Heart right ventricle (tissue), 16 donors: Measurements from ENCODE around the gene ABHD15. TPM values are rescaled to one million over a fixed set of nuclear protein-coding genes. Genes with fewer than 3 reads are reported as not detected.

ENCODE experiments used
- ATAC-seq, 8 donors: fragments of 200-7000 bp; cut with Tn5 transposase; one replicate each; pipeline ENCODE4 v1.9.1; 2020; ENCODE audit warnings: mild to moderate bottlenecking in 8 of 8, moderate library complexity in 8 of 8, moderate number of reproducible peaks in 1 of 8
- DNase-seq, 2 donors: peaks; one replicate each; pipeline ENCODE4 v3.0.0-alpha.2; 2020
- H3K27ac ChIP-seq, 10 donors: fragments of 200-600 bp; sonication (generic) in 2 of 10; one replicate each; pipeline versions ENCODE4 v1.5.0 to v1.8.0; 2020 to 2022; ENCODE audit warnings: mild to moderate bottlenecking in 3 of 10
- H3K27me3 ChIP-seq, 7 donors: fragments of 200-600 bp; one replicate each; pipeline ENCODE4 v1.8.0; 2021 to 2022; ENCODE audit warnings: mild to moderate bottlenecking in 2 of 7
- H3K36me3 ChIP-seq, 9 donors: fragments of 200-600 bp; sonication (generic) in 1 of 9; one replicate each; pipeline versions ENCODE4 v1.5.0 to v1.8.0; 2020 to 2022; ENCODE audit warnings: mild to moderate bottlenecking in 2 of 9
- H3K4me1 ChIP-seq, 9 donors: fragments of 200-600 bp; sonication (generic) in 1 of 9; one replicate each; pipeline versions ENCODE4 v1.5.0 to v1.8.0; 2020 to 2022; ENCODE audit warnings: mild to moderate bottlenecking in 4 of 9
- H3K4me3 ChIP-seq, 10 donors: fragments of 200-600 bp; sonication (generic) in 2 of 10; one replicate each; pipeline versions ENCODE4 v1.5.0 to v1.8.0; 2020 to 2022; ENCODE audit warnings: mild to moderate bottlenecking in 7 of 10, moderate library complexity in 2 of 10
- H3K9me3 ChIP-seq, 11 donors: fragments of 200-600 bp in 10 of 11; sonication (generic) in 2 of 11; one replicate each; pipeline versions ENCODE4 v1.5.0 to v1.8.0; 2013 to 2022; ENCODE audit warnings: mild to moderate bottlenecking in 2 of 11, control low read depth in 1 of 11, moderate library complexity in 1 of 11
- CTCF ChIP-seq, 9 donors: fragments of 200-600 bp; sonication (generic) in 2 of 9; IDR thresholded peaks; one replicate each; pipeline versions ENCODE4 v1.5.0 to v1.8.0; 2021 to 2022; ENCODE audit warnings: antibody characterized with exemption in 9 of 9, mild to moderate bottlenecking in 5 of 9, moderate library complexity in 1 of 9
- WGBS, 2 donors: extraction: QIAGEN DNeasy Blood & Tissue Kit; methylation state at CpG; one replicate each; pipeline ENCODE4 v1.1.7; 2013; ENCODE audit warnings: inconsistent platforms in 1 of 2; 5-methylcytosine and 5-hydroxymethylcytosine counted together
- intact Hi-C, 10 donors: fragments of 100-400 bp; cut with DNase I; formaldehyde crosslinking; loops; one replicate each; pipeline versions ENCODE4 v1.11.1 to v1.14.2; 2022
- polyA plus RNA-seq, 2 donors: library from polyadenylated mRNA; stranded (reverse); fragments of 200-250 nt; gene quantifications; one replicate each; pipeline ENCODE4 v1.2.3, GENCODE V29; 2013
- total RNA-seq, 10 donors: library from RNA; stranded (reverse); fragmentation: NEBNext Ultra II Directional in 3 of 10; extraction: Animal tissue kit (Norgen Biotek cat#: 25700) in 3 of 10; gene quantifications; one replicate each; pipeline versions ENCODE4 v1.2.1 to v1.2.4, GENCODE V29; 2021 to 2023
- donor health status: Arrhythmogenic right ventricular cardiomyopathy.
- donor health status: ischemic (EF 13 %, LVEDD 7.1; RV severe dilation, severe dysfunction).
- donor health status: healthy with polysubstance abuse.
- donor health status: DM: no; HTN: yes; CAD: no.
- donor health status: DM: no; HTN: no; CAD: no.
- donor health status: ischemic (EF 25% LVEDD 6.9; RV normal size, moderate dysfunction).
- donor health status: ischemic (EF 25% LVEDD 5.7; RV mildly dilated, moderate dysfunction).
- donor health status: healthy.
- donor health status: DM: yes; HTN: yes; CAD: no.
- donor health status: Ischemic cardiomyopathy.
- donor health status: ischemic (EF 35%, LVEDD 5.7; RV mildly dilated, moderate dysfunction).
- donor health status: nonischemic (EF 11% LVEDD 7.7; RV severe dilation, severe dysfunction).
- donor health status: DM: yes; HTN: yes; CAD: no.
- donor health status: PGD.
- donor health status: ischemic (EF 29% LVEDD 5.4; RV normal size, mild dysfunction).
- donor health status: nonischemic (EF 23%, LVEDD 6.1; RV moderate dilation, normal function).

Gene ABHD15
- total and polyA plus RNA-seq, 12 donors: 3.5 to 9.0 (median 5.6) TPM

- Histone ChIP-seq H3K27me3 (no peaks in the 10 kb centered on the region), H3K9me3 (no peaks in the 10 kb centered on the region), H3K4me1 (peaks cover 10 to 84% (median 60%) of the 10 kb centered on the region in 9 donors), H3K4me3 (peak overlapping the region; percentile 16 to 95 (median 45)), H3K27ac (peak overlapping the region; percentile 77 to 96 (median 90)), H3K36me3 (peaks cover 0 to 35% (median 15%) of the 10 kb centered on the region in 9 donors)
- 64 to 69% methylated on average over 8 of the region's 8 CpGs for WGBS, 2 donors
- ATAC-seq (peak in 7 of 8 donors; percentile 2 to 71 (median 41)), DNase-seq (peak; percentile 50 to 72)
- TF ChIP-seq CTCF (IDR thresholded peaks at IDR 0.05): peak in 4 of 9 donors; percentile 12 to 42 (median 38)
- intact Hi-C loops: no loop called here
Measured at GRCh38 chr17:29585080-29585751, 18.4 kb upstream of the ABHD15 start.

- ATAC-seq (peak in 7 of 8 donors; percentile 22 to 65 (median 38)), DNase-seq (peak; percentile 41 to 58)
- Histone ChIP-seq H3K27ac (peak overlapping the region; percentile 77 to 96 (median 90)), H3K27me3 (no peaks in the 10 kb centered on the region), H3K36me3 (peaks cover 0 to 41% (median 15%) of the 10 kb centered on the region in 9 donors), H3K4me3 (peak overlapping the region in 9 of 10 donors; percentile 28 to 95 (median 47)), H3K9me3 (no peaks in the 10 kb centered on the region), H3K4me1 (peaks cover 10 to 82% (median 56%) of the 10 kb centered on the region in 9 donors)
- WGBS, 2 donors: 44 to 56% methylated on average over 12 of the region's 12 CpGs
- no peak for TF ChIP-seq CTCF (IDR thresholded peaks at IDR 0.05)
- intact Hi-C loops: loop anchor here in 2 of 10 donors (5.0 kb wide), 2 partner anchors 193 to 508 kb away; no protein-coding TSS in a partner anchor
Measured at GRCh38 chr17:29584452-29585079, 17.7 kb upstream of the ABHD15 start.

DNA sequence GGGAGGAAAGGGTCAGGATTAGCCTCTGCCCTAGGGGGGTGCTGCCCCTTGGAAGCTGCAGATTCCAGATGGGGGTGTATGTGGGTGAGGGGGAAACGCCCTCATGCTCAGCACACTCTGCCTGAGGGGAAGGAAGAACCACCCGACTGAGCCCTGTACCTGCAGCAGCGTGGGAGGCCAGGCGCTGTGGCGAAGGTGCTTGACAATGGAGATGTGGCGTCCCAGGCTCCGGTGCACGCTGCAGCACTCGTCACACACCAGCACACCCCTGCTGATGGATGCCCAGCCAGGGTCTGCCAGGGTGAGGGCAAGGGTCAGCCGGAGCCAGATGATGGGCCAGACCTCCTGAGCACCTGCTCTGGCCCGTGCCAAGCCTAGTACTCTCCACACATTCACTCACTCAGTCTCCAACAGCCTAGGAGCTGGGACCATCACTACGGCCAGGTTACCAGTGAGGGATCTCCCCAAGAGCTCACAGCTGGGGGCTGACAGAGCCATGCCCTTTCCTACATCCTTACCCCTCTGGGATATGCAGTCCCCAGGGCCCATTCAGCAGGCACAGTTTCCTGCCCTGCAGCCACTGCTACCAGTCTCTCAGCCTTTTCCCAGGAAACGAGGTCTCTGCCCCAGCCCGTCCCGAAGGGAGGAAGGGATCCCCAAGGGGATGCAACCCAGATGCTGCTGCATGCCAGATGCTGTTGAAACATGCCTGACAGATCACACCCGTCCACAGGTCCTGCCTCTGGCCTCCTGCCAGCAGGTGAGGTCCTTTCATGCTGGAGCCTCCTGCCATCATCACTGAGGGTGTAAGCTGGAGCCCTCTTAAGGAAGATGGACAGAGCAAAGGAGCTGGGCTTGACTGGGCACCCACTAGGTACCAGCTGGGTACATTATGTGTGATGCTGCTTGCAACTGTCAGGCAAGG lies 16.7 kb upstream of the ABHD15 start:
- H3K27ac ChIP-seq: peak overlapping the region in 9 of 10 donors; percentile 77 to 96 (median 91)
- H3K9me3 ChIP-seq: no peaks in the 10 kb centered on the region
- DNase-seq (peak in 1 of 2 donors; percentile 6), ATAC-seq (no peak)
- TF ChIP-seq CTCF (IDR thresholded peaks at IDR 0.05): no peak
- 81 to 86% methylated on average over 16 of the region's 16 CpGs for WGBS, 2 donors
- peak overlapping the region in 2 of 10 donors; percentile 88 to 95 for H3K4me3 ChIP-seq
- H3K36me3 ChIP-seq: peaks cover 0 to 51% (median 15%) of the 10 kb centered on the region in 9 donors
- intact Hi-C loops: loop anchor here in 2 of 10 donors (5.0 kb wide), 2 partner anchors 194 to 509 kb away; no protein-coding TSS in a partner anchor
- H3K27me3 ChIP-seq: no peaks in the 10 kb centered on the region
- peaks cover 10 to 82% (median 56%) of the 10 kb centered on the region in 9 donors for H3K4me1 ChIP-seq
